ENCODE measurements around the gene KIAA1191. TPM values are rescaled to one million over a fixed set of nuclear protein-coding genes. Genes with fewer than 3 reads are reported as not detected.

The KIAA1191 gene
- total RNA-seq, 4 donors from 2014 or later = 80.8 to 157 (median 111) TPM

DNA sequence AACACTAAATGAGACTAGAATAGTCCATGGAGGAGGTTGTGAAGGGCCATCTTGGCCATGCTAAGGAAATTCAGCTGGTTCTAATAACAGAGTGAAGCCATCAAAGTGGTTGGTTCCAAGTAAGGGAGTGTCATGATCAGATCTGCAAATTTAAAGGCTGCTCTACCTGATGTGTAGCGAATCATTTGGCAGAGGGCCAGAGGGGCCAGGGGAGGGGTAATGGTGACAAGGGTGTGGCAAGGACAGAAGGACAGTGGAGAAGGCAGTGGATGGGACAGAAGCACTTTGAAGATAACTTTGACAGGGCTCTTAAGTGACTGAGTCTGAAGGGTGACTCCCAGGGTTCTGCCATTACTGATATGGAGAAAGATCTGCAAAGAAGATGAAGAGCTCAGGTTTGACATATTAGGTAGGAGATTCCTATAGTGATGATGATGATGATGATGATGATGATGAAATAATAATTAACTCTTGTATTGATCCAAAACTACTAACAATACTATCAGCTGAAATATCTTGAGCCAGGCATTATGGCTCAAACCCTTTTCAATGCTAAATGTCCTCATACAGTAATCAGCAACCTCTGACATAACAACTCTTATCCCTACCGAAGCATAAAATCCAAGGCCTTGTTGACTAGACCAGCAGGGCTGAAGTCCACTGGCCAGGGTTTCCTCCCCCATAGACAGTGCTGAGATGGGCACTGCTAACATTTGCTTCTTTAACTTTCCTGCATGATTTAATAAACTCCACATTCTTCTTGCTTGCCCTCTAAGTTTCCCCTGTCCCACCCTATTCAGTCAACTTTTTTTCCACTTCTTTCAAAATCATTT is 20.0 kb downstream of the KIAA1191 start:
- in situ Hi-C loops (cut with MboI; ENCODE audit: low pct_ligation_motif_present in 1 of 4, low pct_unique_long_range_greater_than_20kb in 1 of 4, low sequenced_read_pairs in 3 of 4) (loop anchor here in 1 of 4 donors (25.0 kb wide), 1 partner anchor 604 kb away; no protein-coding TSS in a partner anchor), intact Hi-C loops (cut with DNase I; ENCODE audit: low total_unique reads) (no loop called here)
- Histone ChIP-seq H3K27ac (no peak overlapping the region), H3K27me3 (no peaks in the 10 kb centered on the region), H3K36me3 (peaks cover 0 to 29% (median 11%) of the 10 kb centered on the region in 4 donors), H3K9me3 (no peaks in the 10 kb centered on the region), H3K4me3 (no peak overlapping the region), H3K4me1 (no peaks in the 10 kb centered on the region)
- no peak for TF ChIP-seq POLR2A (IDR thresholded peaks at IDR 0.05)
- TF ChIP-seq, protein P1, sequence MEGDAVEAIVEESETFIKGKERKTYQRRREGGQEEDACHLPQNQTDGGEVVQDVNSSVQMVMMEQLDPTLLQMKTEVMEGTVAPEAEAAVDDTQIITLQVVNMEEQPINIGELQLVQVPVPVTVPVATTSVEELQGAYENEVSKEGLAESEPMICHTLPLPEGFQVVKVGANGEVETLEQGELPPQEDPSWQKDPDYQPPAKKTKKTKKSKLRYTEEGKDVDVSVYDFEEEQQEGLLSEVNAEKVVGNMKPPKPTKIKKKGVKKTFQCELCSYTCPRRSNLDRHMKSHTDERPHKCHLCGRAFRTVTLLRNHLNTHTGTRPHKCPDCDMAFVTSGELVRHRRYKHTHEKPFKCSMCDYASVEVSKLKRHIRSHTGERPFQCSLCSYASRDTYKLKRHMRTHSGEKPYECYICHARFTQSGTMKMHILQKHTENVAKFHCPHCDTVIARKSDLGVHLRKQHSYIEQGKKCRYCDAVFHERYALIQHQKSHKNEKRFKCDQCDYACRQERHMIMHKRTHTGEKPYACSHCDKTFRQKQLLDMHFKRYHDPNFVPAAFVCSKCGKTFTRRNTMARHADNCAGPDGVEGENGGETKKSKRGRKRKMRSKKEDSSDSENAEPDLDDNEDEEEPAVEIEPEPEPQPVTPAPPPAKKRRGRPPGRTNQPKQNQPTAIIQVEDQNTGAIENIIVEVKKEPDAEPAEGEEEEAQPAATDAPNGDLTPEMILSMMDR (IDR thresholded peaks at IDR 0.05) = no peak
- TF ChIP-seq EP300 (IDR thresholded peaks at IDR 0.05; ENCODE audit: low read depth) = no peak
- TF ChIP-seq POLR2AphosphoS5 (IDR thresholded peaks at IDR 0.05) = no peak
- WGBS, 2 donors (ENCODE audit: low coverage in 1 of 2) = 72 to 84% methylated on average over 2 of the region's 2 CpGs
- DNase-seq = no peak

DNA sequence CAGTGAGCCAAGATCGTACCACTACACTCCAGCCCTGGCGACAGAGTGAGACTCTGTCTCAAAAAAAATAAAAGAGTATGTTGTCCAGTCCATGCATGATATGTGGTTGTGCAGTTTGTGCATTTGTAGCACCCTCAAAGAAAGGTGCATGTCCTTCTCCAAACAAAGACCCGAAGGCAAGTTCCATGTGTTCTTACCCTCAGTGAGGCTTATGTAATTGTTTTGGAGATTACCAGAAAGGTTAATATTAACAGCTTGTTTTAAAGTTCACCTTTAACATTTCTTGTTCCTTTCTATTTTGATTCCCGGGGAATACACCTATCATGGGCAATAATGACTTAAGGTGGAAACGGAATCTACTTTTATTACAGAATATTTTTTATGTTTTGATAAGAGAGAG is 22.3 kb downstream of the KIAA1191 start:
- no peaks in the 10 kb centered on the region for H3K4me1 ChIP-seq
- TF ChIP-seq POLR2A (IDR thresholded peaks at IDR 0.05) (no peak), POLR2AphosphoS5 (IDR thresholded peaks at IDR 0.05) (no peak), EP300 (IDR thresholded peaks at IDR 0.05; ENCODE audit: low read depth) (no peak)
- TF ChIP-seq, protein P1 (IDR thresholded peaks at IDR 0.05) = no peak
- peaks cover 0 to 12% (median 6%) of the 10 kb centered on the region in 4 donors for H3K36me3 ChIP-seq
- no peak for DNase-seq
- H3K27ac ChIP-seq = no peak overlapping the region
- H3K27me3 ChIP-seq = no peaks in the 10 kb centered on the region
- no peak overlapping the region for H3K4me3 ChIP-seq
- intact Hi-C loops (cut with DNase I; ENCODE audit: low total_unique reads) = no loop called here
- H3K9me3 ChIP-seq = no peaks in the 10 kb centered on the region
- 85 to 92% methylated on average over 3 to 5 of the region's 5 CpGs for WGBS, 2 donors (ENCODE audit: low coverage in 1 of 2)
- in situ Hi-C loops (cut with MboI; ENCODE audit: low pct_ligation_motif_present in 1 of 4, low pct_unique_long_range_greater_than_20kb in 1 of 4, low sequenced_read_pairs in 3 of 4) = loop anchor here in 1 of 4 donors (25.0 kb wide), 1 partner anchor 602 kb away; no protein-coding TSS in a partner anchor

DNA sequence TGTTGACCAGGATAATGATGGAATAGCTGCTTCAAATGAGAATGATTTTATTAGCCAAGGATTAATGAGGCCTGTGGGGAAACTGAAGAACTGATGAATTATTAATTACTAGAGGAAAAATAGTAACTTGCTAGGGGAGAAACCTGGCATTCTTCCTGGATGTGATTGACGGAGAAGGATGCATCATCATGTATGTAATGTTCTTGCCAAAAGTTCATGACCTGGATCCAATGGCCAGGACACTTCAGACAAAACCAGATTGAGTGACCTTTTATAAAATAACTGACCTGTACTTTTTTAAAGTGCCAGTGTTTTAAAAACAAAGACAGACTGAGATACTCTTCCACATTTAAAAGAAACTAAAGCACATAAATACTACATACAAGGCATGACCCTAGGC is 23.7 kb downstream of the KIAA1191 start:
- no peak overlapping the region for H3K4me3 ChIP-seq
- peaks cover 0 to 12% (median 6%) of the 10 kb centered on the region in 4 donors for H3K36me3 ChIP-seq
- no peak for DNase-seq
- H3K27ac ChIP-seq = no peak overlapping the region
- in situ Hi-C loops (cut with MboI; ENCODE audit: low pct_ligation_motif_present in 1 of 4, low pct_unique_long_range_greater_than_20kb in 1 of 4, low sequenced_read_pairs in 3 of 4) = loop anchor here in 1 of 4 donors (25.0 kb wide), 1 partner anchor 601 kb away; no protein-coding TSS in a partner anchor
- H3K9me3 ChIP-seq = no peaks in the 10 kb centered on the region
- intact Hi-C loops (cut with DNase I; ENCODE audit: low total_unique reads) = no loop called here
- no peaks in the 10 kb centered on the region for H3K4me1 ChIP-seq
- no peaks in the 10 kb centered on the region for H3K27me3 ChIP-seq
- WGBS, 2 donors (ENCODE audit: low coverage in 1 of 2) = 85 to 89% methylated on average over 1 of the region's 1 CpG
- no peak for TF ChIP-seq POLR2A (IDR thresholded peaks at IDR 0.05)
- TF ChIP-seq EP300 (IDR thresholded peaks at IDR 0.05; ENCODE audit: low read depth) = no peak
- TF ChIP-seq, protein P1 (IDR thresholded peaks at IDR 0.05) = no peak

DNA sequence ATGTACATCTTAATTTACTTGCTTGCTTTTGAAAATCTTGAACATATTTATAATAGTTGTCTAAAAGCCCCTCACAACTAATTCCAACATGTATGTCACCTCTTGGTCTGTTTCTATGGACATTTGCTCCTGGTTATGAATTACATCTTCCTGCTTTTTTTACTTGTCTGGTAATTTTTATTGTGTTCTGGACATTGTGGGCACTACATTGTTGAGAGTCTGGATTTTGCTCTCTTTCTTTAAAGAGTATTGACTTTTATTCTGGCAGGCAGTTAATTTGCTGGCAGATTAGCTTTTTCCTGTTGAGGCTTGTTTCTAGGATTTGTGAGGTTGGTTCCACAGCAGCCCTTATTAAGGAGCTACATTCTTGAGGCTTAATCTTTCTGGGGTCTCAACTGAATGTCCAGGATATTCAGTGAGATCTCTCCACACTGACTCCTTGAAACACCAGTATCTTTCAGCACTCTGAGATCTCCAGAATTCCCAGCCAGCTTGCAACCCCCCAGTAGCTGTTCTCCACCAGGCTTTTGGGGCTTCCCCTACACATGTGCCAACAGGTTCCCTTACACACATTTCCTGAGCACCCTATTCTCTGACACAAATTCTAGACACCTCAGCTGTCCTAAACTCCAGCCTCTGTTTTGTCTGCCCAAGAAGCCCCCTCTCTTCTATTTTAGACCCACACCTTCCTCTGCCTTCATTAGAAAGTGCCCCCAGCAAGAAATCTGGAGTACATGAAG is 27.4 kb downstream of the KIAA1191 start:
- in situ Hi-C loops (cut with MboI; ENCODE audit: low pct_ligation_motif_present in 1 of 4, low pct_unique_long_range_greater_than_20kb in 1 of 4, low sequenced_read_pairs in 3 of 4) (loop anchor here in 1 of 4 donors (25.0 kb wide), 1 partner anchor 597 kb away; no protein-coding TSS in a partner anchor), intact Hi-C loops (cut with DNase I; ENCODE audit: low total_unique reads) (no loop called here)
- DNase-seq = no peak
- Histone ChIP-seq H3K27me3 (no peaks in the 10 kb centered on the region), H3K36me3 (peaks cover 0 to 12% (median 6%) of the 10 kb centered on the region in 4 donors), H3K9me3 (no peaks in the 10 kb centered on the region), H3K4me3 (no peak overlapping the region), H3K4me1 (no peaks in the 10 kb centered on the region), H3K27ac (no peak overlapping the region)
- TF ChIP-seq, protein P1 (IDR thresholded peaks at IDR 0.05) = no peak
- TF ChIP-seq EP300 (IDR thresholded peaks at IDR 0.05; ENCODE audit: low read depth) (no peak), POLR2AphosphoS5 (IDR thresholded peaks at IDR 0.05) (no peak), POLR2A (IDR thresholded peaks at IDR 0.05) (no peak)
